K562 (cell line): ENCODE measurements around the gene SLC13A4. TPM values are rescaled to one million over a fixed set of nuclear protein-coding genes. Genes with fewer than 3 reads are reported as not detected.

Experiments used
- BRD4 ChIP-seq: fragments of 200-600 bp; sonication (generic); IDR thresholded peaks from 2 replicates; pipeline ENCODE4 v1.6.1; 2017; ENCODE audit warnings: inconsistent platforms
- ETV6 ChIP-seq, 3 experiments: fragments of 150-350 bp in 1 of 3; sonication (generic) in 1 of 3; formaldehyde crosslinking in 1 of 3; IDR thresholded peaks; 2 replicates each; pipeline versions ENCODE4 v1.6.1 to v1.8.0; 2014 to 2022; ENCODE audit warnings: borderline replicate concordance in 2 of 3, low read depth in 2 of 3, antibody characterized with exemption in 1 of 3, low read length in 1 of 3, mild to moderate bottlenecking in 1 of 3, missing genetic modification reagents in 1 of 3
- HINFP ChIP-seq: fragments of 450-650 bp; conservative IDR thresholded peaks from 2 replicates; pipeline ENCODE4 v1.6.1; 2016; ENCODE audit warnings: missing genetic modification characterization, low read depth, mild to moderate bottlenecking, control low read depth, missing compliant biosample characterization
- NR2C2 ChIP-seq, 2 experiments: fragments of 200-800 bp in 1 of 2; sonication (Bioruptor generic) in 1 of 2; sonication (generic) in 1 of 2; formaldehyde crosslinking in 1 of 2; IDR thresholded peaks; 2 replicates each; pipeline versions ENCODE4 v1.6.1 to v1.8.0; 2016 to 2022; ENCODE audit warnings: mild to moderate bottlenecking in 1 of 2, missing compliant biosample characterization in 1 of 2, missing genetic modification characterization in 1 of 2, missing genetic modification reagents in 1 of 2
- NUFIP1 ChIP-seq: fragments of 450-650 bp; IDR thresholded peaks from 2 replicates; pipeline ENCODE4 v1.6.1; 2018; ENCODE audit not compliant: partially characterized antibody
- THRB ChIP-seq: fragments of 450-650 bp; formaldehyde crosslinking; conservative IDR thresholded peaks from 2 replicates; pipeline ENCODE4 v1.4.0; 2022; ENCODE audit warnings: mild to moderate bottlenecking, missing genetic modification characterization
- ZNF134 ChIP-seq: fragments of 250-450 bp; sonication (Bioruptor Pico); conservative IDR thresholded peaks from 2 replicates; pipeline ENCODE4 v1.4.0; 2020
- ZNF175 ChIP-seq: fragments of 200-800 bp; sonication (Bioruptor generic); IDR thresholded peaks from 2 replicates; pipeline ENCODE4 v1.6.1; 2016; ENCODE audit warnings: low read depth, mild to moderate bottlenecking, missing genetic modification characterization, missing compliant biosample characterization
- polyA plus RNA-seq, 8 experiments: library from polyadenylated mRNA; depleted of rRNA in 4 of 8; stranded (reverse) in 5 of 8; unstranded in 3 of 8; fragments of >200 nt; fragmentation: Nextera tagmentation in 2 of 8; fragmentation: Illumina TruSeq in 1 of 8; extraction: Ambion mirVana in 2 of 8; extraction: Trizol in 1 of 8; gene quantifications; 2 replicates each; pipeline versions ENCODE4 v1.2.1 to v1.2.3, GENCODE V29; 2011 to 2014; ENCODE audit warnings: inconsistent platforms in 1 of 8, missing spikeins in 1 of 8
- total RNA-seq, 7 experiments: library from RNA; depleted of rRNA in 6 of 7; stranded (reverse); fragments of >200 nt in 6 of 7; fragmentation: Illumina TruSeq in 2 of 7; extraction: Trizol in 2 of 7; gene quantifications; 2 replicates each; pipeline versions ENCODE4 v1.2.1 to v1.2.3, GENCODE V29; 2011 to 2021; ENCODE audit warnings: low replicate concordance in 1 of 7

Gene SLC13A4
- total and polyA plus RNA-seq, 9 of the 15 experiments (the other 6 are each of a cell fraction or from before 2014, with no cell fraction given) = 0.11 to 1.0 (median 0.36) TPM

GRCh38 chr7:135761751-135762488 lies 33.9 kb upstream of the SLC13A4 start (continued):
- no peak for TF ChIP-seq ETV6 (IDR thresholded peaks at IDR 0.05; ENCODE audit: borderline replicate concordance in 1 of 2, low read depth in 2 of 2, low read length in 1 of 2)
- TF ChIP-seq ETV6 (CRISPR knock-in tag; IDR thresholded peaks at IDR 0.05; ENCODE audit: borderline replicate concordance) = no peak
- no peak for TF ChIP-seq NR2C2 (CRISPR knock-in tag; IDR thresholded peaks at IDR 0.05)
- peak; percentile 78 for TF ChIP-seq NR2C2 (tag; IDR thresholded peaks at IDR 0.05)
- TF ChIP-seq ZNF134 (CRISPR knock-in tag) = 0 out of 2 replicates have a peak, but pooled peaks have one; percentile 14
- no peak for TF ChIP-seq THRB (CRISPR knock-in tag)
- 0 out of 2 replicates have a peak, but pooled peaks have one; percentile 51 for TF ChIP-seq ZNF175 (CRISPR knock-in tag)
- TF ChIP-seq NUFIP1 = no peak
- no peak for TF ChIP-seq BRD4
- TF ChIP-seq HINFP (tag) = no peak
